ENCODE data around the gene FAM219B.

- TF ChIP-seq POLR2A (IDR thresholded peaks at IDR 0.05): no peak
- TF ChIP-seq, protein P1, sequence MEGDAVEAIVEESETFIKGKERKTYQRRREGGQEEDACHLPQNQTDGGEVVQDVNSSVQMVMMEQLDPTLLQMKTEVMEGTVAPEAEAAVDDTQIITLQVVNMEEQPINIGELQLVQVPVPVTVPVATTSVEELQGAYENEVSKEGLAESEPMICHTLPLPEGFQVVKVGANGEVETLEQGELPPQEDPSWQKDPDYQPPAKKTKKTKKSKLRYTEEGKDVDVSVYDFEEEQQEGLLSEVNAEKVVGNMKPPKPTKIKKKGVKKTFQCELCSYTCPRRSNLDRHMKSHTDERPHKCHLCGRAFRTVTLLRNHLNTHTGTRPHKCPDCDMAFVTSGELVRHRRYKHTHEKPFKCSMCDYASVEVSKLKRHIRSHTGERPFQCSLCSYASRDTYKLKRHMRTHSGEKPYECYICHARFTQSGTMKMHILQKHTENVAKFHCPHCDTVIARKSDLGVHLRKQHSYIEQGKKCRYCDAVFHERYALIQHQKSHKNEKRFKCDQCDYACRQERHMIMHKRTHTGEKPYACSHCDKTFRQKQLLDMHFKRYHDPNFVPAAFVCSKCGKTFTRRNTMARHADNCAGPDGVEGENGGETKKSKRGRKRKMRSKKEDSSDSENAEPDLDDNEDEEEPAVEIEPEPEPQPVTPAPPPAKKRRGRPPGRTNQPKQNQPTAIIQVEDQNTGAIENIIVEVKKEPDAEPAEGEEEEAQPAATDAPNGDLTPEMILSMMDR (IDR thresholded peaks at IDR 0.05): no peak
Observed at GRCh38 chr15:74904190-74904805, 2.4 kb downstream of the FAM219B start.

Measured in esophagus squamous epithelium (tissue), 4 donors.